SK-N-MC (cell line): ENCODE results near the gene NHSL1.

Experiments used
- EZH2 ChIP-seq: fragments of 200-600 bp; sonication (generic); IDR thresholded peaks from one replicate; pipeline ENCODE4 v1.6.1; 2017; ENCODE audit warnings: antibody characterized with exemption
- FOXP2 ChIP-seq: optimal IDR thresholded peaks from 2 replicates; pipeline ENCODE3; 2011; ENCODE audit warnings: mild to moderate bottlenecking, moderate library complexity; ENCODE audit not compliant: insufficient read depth; ENCODE audit errors: extremely low read length, control extremely low read depth
- POLR2AphosphoS5 ChIP-seq: IDR thresholded peaks from 2 replicates; pipeline ENCODE4 v1.6.1; 2012; ENCODE audit warnings: mild to moderate bottlenecking, low read depth, low read length, borderline replicate concordance

DNA sequence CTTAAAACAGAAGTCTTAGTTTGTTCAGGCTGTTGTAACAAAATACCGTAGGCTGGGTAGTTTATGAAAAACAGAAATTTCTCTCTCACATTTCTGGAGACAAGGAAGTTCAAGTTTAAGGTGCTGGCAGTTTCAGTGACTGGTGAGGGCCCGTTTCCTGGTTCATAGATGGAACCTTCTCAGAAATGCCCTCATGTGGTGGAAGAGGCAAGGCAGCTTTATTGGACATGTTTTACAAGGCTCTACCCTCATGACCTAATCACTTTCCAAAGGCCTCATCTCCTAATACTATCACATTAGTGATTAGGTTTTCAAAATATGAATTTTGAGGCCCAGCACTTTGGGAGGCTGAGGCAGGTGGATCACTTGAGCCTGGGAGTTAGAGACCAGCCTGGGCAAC is 92.9 kb downstream of the NHSL1 start:
- no peak for TF ChIP-seq EZH2
- no peak for TF ChIP-seq POLR2AphosphoS5
- no peak for TF ChIP-seq FOXP2
